ENCODE data around the gene SPRTN.

The SPRTN gene

DNA sequence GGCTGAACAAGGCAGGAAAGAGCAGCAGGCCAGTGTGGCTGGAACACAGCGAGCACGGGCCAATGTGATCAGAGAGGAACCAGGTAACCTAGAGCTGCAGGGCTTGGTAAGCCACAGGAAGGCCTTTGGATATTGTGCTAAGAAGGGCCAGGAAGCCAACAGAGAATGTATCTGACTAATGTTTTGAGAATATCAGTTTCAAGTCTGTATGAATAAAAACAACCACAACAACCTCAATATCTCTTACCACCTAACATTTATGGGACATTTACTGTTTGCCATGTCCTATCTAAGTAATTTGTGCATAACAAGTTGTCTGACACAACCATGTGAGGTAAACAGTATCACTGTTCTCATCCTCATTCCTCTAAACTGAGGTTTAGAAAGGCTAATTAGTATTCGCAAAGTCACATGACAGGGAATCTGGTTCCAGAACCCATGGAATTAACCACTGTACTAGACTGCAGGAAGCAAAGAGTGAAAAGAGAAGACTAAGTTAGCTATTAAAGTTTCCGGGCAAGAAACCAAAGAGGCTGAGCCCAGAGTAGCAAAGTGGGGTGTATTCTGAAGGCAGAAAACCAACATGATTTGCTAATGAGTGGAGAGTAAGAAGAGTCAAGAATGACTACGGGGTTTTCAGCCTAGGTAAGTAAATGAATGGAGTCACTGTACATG lies 38.9 kb downstream of the SPRTN start:
- TF ChIP-seq ESRRG (CRISPR knock-in tag; IDR thresholded peaks at IDR 0.05) (no peak), ZC3H10 (CRISPR knock-in tag; IDR thresholded peaks at IDR 0.05) (no peak), ZFP30 (CRISPR knock-in tag; IDR thresholded peaks at IDR 0.05) (no peak), OSR1 (CRISPR knock-in tag; IDR thresholded peaks at IDR 0.05) (no peak), RARB (CRISPR knock-in tag; IDR thresholded peaks at IDR 0.05) (no peak), ZFP3 (CRISPR knock-in tag; IDR thresholded peaks at IDR 0.05) (no peak), PPARA (CRISPR knock-in tag; IDR thresholded peaks at IDR 0.05; ENCODE audit: borderline replicate concordance) (no peak), ISL1 (CRISPR knock-in tag; IDR thresholded peaks at IDR 0.05) (no peak), SNAI2 (CRISPR knock-in tag; IDR thresholded peaks at IDR 0.05) (no peak), ARNTL (CRISPR knock-in tag; IDR thresholded peaks at IDR 0.05; ENCODE audit: borderline replicate concordance, low read depth) (no peak), TOX (CRISPR knock-in tag; IDR thresholded peaks at IDR 0.05; ENCODE audit: borderline replicate concordance) (no peak), ZNF70 (CRISPR knock-in tag; IDR thresholded peaks at IDR 0.05) (no peak), ZNF565 (CRISPR knock-in tag; conservative IDR thresholded peaks at IDR 0.05; ENCODE audit: low read depth) (no peak), TCF4 (CRISPR knock-in tag; IDR thresholded peaks at IDR 0.05; ENCODE audit: borderline replicate concordance) (no peak), ZNF8 (CRISPR knock-in tag; IDR thresholded peaks at IDR 0.05) (no peak)
- TF ChIP-seq, protein P1, sequence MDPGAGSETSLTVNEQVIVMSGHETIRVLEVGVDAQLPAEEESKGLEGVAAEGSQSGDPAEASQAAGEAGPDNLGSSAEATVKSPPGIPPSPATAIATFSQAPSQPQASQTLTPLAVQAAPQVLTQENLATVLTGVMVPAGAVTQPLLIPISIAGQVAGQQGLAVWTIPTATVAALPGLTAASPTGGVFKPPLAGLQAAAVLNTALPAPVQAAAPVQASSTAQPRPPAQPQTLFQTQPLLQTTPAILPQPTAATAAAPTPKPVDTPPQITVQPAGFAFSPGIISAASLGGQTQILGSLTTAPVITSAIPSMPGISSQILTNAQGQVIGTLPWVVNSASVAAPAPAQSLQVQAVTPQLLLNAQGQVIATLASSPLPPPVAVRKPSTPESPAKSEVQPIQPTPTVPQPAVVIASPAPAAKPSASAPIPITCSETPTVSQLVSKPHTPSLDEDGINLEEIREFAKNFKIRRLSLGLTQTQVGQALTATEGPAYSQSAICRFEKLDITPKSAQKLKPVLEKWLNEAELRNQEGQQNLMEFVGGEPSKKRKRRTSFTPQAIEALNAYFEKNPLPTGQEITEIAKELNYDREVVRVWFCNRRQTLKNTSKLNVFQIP (CRISPR knock-in tag; IDR thresholded peaks at IDR 0.05; ENCODE audit: borderline replicate concordance, low read depth), result no peak
- TF ChIP-seq, protein P2, sequence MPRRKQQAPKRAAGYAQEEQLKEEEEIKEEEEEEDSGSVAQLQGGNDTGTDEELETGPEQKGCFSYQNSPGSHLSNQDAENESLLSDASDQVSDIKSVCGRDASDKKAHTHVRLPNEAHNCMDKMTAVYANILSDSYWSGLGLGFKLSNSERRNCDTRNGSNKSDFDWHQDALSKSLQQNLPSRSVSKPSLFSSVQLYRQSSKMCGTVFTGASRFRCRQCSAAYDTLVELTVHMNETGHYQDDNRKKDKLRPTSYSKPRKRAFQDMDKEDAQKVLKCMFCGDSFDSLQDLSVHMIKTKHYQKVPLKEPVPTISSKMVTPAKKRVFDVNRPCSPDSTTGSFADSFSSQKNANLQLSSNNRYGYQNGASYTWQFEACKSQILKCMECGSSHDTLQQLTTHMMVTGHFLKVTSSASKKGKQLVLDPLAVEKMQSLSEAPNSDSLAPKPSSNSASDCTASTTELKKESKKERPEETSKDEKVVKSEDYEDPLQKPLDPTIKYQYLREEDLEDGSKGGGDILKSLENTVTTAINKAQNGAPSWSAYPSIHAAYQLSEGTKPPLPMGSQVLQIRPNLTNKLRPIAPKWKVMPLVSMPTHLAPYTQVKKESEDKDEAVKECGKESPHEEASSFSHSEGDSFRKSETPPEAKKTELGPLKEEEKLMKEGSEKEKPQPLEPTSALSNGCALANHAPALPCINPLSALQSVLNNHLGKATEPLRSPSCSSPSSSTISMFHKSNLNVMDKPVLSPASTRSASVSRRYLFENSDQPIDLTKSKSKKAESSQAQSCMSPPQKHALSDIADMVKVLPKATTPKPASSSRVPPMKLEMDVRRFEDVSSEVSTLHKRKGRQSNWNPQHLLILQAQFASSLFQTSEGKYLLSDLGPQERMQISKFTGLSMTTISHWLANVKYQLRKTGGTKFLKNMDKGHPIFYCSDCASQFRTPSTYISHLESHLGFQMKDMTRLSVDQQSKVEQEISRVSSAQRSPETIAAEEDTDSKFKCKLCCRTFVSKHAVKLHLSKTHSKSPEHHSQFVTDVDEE (CRISPR knock-in tag; IDR thresholded peaks at IDR 0.05), result no peak
- peak; percentile 33 for ATAC-seq

DNA sequence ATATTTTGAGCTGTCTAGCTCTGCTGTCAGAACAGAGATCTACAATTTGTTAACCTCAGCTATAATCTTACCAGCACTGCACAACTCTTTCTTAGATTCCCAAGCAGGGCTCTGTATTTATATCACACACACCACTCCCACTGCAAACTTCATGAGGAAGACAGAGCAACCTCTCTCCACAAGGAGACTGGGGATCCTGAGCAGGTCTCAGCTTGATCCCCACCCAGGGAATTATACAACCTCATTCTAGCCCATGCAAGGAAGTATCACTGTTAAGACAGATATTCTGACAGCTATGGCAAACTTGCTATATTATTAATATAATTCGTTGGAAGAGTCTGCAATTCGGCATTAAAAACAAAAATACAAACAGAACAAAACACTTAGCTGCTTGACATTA lies 43.6 kb downstream of the SPRTN start:
- TF ChIP-seq TCF4 (CRISPR knock-in tag; IDR thresholded peaks at IDR 0.05; ENCODE audit: borderline replicate concordance), result no peak
- no peak for TF ChIP-seq ESRRG (CRISPR knock-in tag; IDR thresholded peaks at IDR 0.05)
- TF ChIP-seq, protein P3, sequence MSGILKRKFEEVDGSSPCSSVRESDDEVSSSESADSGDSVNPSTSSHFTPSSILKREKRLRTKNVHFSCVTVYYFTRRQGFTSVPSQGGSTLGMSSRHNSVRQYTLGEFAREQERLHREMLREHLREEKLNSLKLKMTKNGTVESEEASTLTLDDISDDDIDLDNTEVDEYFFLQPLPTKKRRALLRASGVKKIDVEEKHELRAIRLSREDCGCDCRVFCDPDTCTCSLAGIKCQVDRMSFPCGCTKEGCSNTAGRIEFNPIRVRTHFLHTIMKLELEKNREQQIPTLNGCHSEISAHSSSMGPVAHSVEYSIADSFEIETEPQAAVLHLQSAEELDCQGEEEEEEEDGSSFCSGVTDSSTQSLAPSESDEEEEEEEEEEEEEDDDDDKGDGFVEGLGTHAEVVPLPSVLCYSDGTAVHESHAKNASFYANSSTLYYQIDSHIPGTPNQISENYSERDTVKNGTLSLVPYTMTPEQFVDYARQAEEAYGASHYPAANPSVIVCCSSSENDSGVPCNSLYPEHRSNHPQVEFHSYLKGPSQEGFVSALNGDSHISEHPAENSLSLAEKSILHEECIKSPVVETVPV (CRISPR knock-in tag; IDR thresholded peaks at IDR 0.05), result no peak
- TF ChIP-seq RARB (CRISPR knock-in tag; IDR thresholded peaks at IDR 0.05), result no peak
- TF ChIP-seq TOX (CRISPR knock-in tag; IDR thresholded peaks at IDR 0.05; ENCODE audit: borderline replicate concordance), result no peak
- TF ChIP-seq ISL1 (CRISPR knock-in tag; IDR thresholded peaks at IDR 0.05), result no peak
- TF ChIP-seq, protein P2 (CRISPR knock-in tag; IDR thresholded peaks at IDR 0.05), result no peak
- TF ChIP-seq BACH2 (CRISPR knock-in tag; IDR thresholded peaks at IDR 0.05; ENCODE audit: borderline replicate concordance), result no peak
- TF ChIP-seq ZFP3 (CRISPR knock-in tag; IDR thresholded peaks at IDR 0.05), result no peak
- TF ChIP-seq, protein P1 (CRISPR knock-in tag; IDR thresholded peaks at IDR 0.05; ENCODE audit: borderline replicate concordance, low read depth), result no peak
- TF ChIP-seq ZNF70 (CRISPR knock-in tag; IDR thresholded peaks at IDR 0.05), result no peak
- TF ChIP-seq OSR1 (CRISPR knock-in tag; IDR thresholded peaks at IDR 0.05), result no peak
- no peak for TF ChIP-seq GLIS3 (CRISPR knock-in tag; IDR thresholded peaks at IDR 0.05)
- TF ChIP-seq ZNF8 (CRISPR knock-in tag; IDR thresholded peaks at IDR 0.05), result no peak
- ATAC-seq, result no peak
